Central memory CD4-positive, alpha-beta T cell (primary cell): ENCODE data around the gene MALT1.
A peak's percentile ranks its signal among the peaks of the same experiment; 100 is the strongest.

Experiments
- DNase-seq: peaks from one replicate; pipeline ENCODE4 v3.0.0; 2022

MALT1 gene

DNA sequence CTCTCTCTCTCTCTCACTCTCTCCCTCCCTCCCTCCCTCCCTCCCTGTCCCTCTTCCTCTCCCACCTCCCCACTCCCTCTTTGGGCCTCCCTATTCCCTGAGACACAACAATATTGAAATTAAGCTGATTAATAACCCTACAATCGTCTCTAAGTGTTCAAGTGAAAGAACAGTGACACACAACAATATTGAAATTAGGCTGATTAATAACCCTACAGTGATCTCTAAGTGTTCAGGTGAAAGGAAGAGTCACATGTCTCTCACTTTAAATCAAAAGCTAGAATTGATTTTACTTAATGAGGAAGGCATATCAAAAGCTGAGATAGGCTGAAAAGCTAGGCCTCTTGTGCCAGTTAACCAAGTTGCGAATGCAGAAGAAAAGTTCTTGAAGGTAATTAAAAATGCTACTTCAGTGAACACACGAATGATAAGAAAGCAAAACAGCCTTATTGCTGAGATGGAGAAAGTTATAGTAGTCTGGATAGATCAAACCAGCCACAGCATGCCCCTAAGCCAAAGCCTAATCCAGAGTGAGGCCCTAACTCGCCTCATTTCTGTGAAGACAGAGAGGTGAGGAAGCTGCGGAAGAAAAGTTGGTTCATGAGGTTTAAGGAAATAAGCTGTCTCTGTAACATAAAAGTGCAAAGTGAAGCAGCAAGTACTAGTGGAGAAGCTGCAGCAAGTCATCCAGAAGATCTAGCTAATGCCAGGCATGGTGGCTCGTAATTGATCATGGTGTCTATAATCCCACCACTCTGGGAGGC lies 21.3 kb downstream of the MALT1 start:
- peak; percentile 41 for DNase-seq

DNA sequence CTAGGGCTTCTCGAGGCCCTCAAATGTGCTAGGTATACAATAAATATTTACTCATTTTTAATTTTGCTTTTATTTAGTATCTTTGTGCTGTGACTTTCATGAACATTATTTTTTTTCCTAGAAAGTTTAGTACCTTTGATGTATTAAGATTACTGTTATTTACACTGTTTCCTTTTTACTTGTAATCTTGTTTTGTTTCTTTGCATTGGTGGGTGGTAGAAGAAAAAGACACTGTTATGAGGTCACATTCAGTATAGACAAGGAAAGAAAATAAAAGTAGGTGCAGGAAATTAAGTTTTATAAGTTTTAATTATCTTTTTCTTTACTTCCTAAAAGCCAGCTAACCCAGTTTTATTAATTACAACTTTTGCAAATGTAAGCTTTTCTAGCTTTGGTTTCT lies 23.0 kb downstream of the MALT1 start:
- DNase-seq: no peak

DNA sequence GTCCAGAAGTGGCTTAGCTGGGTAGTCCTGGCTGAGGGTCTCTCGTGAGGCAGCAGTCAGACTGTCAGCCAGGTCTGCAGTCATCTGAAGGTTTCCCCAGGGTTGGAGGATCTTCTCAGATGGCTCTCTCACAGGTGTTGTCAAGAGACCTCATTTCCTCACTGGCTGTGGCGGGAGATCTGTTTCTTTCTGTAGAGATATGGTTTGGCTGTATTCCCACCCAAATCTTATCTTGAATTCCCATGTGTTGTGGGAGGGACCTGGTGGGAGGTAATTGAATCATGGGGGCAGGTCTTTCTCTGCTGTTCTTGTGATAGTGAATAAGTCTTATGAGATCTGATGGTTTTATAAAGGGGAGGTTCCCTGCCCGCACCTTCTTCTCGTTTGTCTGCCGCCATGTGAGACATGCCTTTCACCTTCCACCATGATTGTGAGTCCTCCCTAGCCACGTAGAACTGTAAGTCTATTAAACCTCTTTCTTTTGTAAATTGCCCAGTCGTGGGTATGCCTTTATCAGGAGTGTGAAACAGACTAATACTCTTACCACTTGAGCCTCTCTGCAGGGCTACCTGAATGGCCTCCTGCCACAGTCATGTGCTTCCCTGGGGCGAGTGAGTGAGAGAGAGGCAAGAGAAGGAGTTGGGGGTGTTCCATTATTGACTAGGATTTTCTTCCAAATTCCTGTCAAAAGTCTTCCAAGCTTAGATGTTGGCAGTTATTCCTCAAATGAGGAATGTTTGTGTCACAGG lies 23.6 kb downstream of the MALT1 start:
- no peak for DNase-seq

DNA sequence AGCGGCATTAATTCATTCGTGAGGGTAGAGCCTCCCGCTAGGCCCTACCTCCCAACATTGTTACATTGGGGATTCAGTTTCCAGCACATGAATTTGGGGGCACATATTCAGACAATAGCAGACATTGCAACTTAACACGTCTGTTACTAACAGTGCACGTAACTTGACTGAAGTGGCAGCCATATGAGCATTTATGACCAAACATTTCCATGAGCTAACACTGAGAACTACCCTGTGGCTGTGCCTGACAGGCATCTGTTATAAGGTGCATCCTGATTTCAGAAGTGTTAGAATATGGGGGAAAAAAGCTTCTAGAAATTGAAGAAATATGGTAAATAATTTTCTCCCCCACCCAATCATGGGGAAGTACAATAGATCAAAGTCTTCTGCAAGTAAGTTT lies 24.5 kb downstream of the MALT1 start:
- no peak for DNase-seq

DNA sequence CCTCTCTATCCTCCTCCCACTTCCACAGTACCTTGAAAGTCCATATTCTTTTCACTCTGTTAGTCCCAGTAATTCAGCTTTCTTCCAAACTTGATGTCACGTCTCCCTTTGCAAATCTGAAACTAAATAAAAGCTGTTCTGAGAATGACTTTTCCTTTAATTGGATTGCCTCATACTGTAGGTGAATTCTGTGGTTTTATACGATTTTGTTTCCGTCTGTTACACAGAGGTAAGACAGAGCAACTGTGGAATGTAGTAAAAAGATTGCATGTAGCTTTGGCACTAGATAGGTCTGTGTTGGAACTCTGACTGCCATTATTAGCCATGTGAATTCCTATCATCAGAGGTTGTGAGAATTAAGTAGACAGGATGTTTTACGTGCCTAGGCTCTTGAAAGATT lies 25.9 kb downstream of the MALT1 start:
- DNase-seq: no peak

DNA sequence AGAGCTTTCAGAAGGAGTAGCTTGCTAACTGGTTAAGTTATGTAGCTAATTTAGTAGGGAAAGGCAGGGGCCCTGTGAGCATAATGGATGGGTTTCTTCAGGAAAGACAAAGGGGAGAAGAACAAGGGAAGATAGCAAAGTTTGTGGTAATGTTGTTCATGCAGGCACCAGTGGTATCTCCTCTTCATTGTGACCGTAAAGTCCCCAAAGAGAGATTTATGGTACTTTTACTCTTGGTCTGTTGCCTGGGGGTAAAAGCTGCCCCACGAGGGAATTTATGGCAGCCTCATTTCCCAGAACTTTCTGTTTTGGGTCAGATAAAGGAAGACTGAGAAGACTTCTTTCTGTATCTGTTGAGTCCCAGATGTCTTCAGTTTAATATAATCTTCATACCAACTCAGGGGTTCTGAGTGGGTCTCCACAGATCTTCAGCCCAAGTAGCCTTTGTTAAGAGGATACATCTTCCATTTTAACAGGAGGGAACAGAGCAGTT lies 27.5 kb downstream of the MALT1 start:
- no peak for DNase-seq

DNA sequence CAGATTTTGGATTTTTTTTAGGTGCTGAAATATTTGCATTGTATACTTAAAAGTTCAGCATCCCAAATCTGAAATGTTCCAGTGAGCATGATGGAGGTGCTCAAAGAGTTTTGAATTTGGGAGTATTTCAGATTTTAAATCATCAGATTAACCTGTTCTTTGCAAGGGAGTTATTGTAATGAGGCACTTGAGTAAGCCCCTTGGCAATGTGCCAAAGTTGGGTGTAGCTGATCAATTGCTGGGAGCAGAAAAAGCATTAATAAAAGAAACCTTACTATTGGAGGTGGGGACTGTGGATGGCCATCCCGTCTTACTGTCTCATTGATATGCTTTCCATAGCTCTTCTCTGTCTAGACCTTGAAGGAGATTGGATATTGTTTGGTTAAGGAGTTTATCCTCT lies 28.3 kb downstream of the MALT1 start:
- DNase-seq: no peak

DNA sequence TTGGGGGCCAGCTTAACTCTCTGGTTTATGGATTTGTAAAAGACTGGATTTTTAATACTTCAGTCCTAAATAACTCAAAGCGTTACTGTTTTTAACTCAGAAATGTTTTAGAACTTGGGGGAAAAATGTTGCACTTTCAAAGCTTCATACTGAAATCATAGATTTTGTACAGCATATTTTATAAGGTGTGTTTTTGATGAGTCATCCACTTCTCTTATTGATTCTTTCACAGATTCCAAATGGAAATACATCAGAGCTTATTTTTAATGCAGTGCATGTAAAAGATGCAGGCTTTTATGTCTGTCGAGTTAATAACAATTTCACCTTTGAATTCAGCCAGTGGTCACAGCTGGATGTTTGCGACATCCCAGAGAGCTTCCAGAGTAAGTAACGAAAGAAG lies 28.9 kb downstream of the MALT1 start:
- DNase-seq: no peak

DNA sequence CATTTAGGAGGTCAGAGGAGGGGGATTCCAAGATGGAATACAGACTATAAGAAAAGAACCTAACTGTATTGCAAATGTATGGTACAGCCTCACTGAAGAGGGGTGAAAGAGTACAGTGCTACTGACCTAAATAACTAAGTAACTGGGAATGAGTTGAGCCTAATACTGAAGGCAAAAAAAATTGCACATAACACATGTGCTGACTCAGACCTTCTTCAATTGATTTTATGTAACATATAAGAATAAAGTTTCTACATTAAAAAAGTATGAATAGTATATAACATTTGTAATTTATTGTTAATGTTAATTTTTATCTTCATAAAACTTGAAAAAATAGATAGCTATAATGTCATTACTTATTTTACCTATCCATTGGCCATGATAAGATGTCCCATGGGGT lies 41.7 kb downstream of the MALT1 start:
- DNase-seq: no peak

DNA sequence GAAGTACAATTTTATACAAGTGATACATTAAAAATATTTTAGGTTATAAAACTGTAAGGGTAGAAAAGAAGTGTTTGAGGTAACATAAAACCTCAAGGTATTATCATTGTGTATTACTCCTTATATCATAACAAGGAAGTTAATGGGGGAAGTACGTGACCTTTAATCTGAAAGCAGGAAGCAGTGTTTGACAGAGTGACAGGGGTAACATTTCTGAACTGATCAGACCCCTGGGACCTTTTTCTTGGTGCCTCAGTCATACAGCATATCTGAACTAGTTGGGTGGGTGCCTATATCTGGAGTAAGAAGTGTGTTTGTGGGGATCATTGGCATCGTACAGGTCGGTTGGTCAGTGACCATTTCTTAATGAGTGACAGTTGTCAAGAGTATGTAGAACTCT lies 43.0 kb downstream of the MALT1 start:
- DNase-seq: no peak

DNA sequence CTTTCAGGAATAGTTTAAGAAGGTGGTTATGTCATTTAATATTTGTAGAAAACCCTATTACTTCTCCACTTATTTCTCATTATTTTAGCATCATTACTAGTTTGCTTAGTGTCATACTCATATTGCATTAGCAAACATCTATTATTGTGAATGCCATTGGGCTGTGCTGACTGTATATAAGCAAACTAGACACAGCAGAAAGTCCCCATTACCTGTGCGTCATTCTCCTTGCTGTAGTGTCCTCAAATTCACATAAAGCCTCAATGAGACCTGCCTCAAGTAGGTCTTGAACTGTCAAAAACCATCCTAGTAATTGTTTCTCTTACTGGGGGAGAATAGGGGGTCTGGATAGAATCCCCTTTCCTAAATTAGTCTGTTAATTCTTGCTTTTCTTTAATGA lies 43.6 kb downstream of the MALT1 start:
- no peak for DNase-seq

DNA sequence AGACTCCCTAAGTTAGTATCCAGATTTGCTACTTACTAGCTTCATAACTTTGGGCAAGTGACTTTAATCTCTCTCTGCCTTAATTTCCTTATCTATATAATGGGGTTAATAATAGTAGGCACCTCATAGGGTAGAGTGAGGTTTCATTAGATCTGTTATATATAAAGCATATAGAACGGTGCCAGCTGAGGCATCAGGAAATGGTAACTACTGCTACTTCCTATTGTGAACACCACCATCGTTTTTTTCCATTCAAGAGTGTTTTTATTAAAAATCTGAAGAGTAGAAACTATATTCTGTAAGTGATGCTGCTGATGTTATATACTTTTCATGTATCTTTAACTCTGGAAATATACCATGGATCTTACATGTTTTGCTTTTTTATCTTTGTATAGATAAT lies 44.3 kb downstream of the MALT1 start:
- no peak for DNase-seq

DNA sequence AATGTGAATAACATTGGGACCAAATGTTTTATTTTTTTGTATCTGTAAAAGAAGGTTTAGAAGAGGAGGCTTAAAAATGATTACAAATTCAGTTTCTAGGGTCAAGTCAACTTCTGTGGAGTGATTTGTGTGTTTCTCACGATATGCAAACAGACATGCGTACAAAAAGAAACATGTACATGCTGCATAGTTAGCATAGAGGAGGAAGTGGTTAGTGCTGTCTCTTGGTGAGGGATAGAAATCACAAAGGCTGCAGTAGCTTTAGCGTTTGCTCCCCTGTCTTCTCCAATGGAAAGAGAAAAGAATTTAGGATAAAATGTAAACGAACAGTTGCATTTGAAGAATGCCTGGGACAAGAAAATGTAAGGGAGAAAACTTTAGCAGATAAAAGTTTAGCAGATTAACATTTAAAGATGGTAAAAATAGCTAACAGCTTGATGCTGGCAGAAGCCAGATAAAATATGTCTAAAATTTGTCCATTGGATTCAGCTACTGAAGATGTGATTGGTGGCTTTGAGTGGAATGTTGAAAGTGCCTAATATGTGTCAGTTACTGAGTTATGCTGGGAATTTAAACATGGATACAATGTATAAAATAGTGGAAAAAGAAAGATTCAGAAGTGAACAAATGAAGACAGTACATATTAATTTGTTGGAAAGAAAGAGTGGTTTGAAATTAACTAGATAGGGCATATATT lies 44.9 kb downstream of the MALT1 start:
- DNase-seq: peak; percentile 31

DNA sequence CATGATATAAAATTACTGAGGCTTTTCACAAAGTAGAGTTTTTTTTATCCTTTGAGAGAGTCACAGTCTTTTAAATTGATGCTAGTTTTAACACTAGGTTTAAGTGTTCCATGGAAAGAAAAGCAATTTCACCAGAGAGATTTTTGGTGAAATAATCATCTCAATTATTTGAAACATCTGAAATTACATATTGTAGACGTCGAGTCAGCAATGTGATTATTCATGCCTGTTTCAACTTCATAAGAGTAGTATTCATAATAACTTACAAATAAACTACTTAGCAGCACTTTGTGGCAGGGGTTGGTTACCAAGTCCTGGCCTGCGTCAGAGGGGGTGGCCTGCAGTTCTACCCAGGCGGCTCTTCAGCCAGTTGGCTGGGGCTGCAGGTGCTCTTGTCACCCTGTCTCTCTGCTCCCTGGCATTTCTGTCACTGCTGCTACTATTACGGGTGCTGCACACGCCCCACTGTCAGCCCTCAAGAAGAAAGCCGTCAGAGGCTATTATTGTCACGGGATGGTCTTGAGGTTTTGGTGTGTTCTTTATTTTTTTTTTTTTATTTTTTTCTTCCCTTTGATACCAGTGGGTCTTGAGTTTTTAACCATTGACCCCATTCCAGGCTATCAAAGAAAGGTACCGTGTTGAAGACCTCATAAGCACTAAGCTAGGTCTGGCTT lies 50.4 kb downstream of the MALT1 start:
- no peak for DNase-seq

DNA sequence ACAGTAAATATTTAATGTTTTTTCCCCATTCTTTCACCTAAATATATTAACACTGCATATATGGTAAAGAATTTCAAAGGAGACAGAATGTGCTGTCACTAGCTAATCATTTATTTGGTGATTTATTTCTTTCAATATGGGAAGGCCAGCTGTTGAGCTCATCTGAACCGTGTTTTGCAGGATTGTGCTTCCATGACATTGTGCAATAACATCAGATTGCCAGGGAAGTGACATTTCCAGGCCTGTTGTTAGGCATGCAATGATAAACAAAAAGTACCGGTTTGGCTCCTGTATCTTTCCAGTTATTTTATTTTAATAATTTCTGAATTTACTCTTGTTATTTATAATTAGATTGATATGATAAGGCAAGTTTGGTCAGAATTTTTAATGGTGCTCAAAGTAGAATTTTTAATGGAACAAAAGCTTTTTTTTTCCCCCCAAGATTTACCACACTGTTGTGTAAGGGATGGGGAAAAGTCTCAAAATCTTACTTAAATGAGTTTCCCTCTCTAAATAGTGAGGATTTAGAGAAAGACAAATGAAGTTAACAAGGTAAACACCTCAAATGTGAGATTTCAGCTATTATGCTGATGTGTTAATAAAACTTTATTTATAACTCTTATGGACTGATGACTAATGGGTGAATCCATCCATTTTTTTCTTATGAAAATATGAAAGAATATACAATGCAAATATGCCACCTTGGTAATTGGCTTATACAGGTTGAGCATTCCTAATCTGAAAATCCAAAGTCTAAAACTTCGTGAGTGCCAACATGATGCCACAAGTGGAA lies 52.7 kb downstream of the MALT1 start:
- DNase-seq: no peak

DNA sequence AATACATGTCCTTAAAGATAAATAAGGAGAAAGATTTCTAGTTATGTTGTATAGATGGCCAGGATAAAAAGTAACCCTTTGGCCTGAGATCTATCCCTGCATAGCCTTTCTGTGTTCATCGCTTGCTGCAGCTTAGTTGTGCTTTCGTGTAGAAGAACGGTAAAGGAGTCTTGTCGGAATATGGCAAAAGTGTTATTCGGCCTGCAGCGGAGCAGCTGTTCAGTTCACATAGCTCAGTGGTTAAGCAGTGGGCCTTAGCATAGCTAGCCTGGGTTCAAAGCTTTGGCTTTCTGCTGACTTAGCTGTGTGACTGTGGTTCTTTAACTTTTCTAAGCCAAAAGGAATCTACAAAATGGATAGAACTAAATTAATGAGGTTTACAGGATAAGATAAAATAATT lies 55.4 kb downstream of the MALT1 start:
- no peak for DNase-seq

DNA sequence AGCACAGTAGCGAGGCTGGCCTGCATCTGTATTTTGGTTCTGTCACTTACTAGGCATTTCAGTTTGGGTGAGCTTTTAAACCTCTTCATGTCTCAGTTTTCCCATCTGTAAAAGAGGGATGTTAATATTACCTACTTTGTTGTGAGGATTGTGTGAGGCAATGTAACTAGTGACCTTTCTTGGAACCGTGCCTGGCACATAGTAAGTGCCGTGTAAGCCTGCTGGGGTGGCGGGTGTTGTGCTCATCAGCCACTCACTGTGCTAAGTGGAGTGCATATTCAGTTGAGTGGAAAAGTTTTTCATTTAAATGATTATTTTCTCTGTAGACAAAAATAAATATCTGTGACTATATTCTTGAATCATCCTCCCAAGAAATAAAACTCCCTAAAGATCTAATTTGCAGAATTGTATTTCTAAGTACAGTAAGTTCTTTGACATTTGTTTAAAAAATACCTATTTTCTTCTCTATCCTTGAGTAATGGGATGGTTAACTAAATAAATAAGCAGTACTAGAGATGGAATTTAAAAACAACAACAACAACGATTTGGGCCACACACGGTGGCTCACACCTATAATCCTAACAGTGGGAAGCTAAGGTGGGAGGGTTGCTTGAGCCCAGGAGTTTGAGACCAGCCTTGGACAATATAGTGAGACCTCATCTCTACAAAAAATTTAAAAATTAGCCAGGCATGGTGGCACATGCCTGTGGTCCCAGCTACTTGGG lies 56.7 kb downstream of the MALT1 start:
- DNase-seq: no peak

DNA sequence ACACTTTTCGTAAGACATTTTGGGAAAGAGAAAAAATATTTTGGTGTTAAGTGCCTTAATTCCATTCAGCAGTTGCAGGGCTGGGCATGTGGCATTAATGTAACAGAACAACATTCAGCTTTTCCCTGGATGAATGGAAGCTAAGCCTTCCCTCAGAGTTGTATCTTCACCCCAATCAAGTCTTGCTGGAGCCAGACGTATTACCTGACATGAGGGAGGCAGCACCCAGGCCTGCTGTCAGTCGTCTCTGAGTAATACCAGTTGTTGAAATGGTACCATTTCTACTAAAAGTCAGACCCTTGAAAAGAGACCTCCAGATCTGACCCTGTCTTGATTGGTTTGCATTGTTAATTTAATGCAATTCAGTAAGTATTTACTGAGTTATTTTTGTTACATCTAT lies 57.5 kb downstream of the MALT1 start:
- no peak for DNase-seq

DNA sequence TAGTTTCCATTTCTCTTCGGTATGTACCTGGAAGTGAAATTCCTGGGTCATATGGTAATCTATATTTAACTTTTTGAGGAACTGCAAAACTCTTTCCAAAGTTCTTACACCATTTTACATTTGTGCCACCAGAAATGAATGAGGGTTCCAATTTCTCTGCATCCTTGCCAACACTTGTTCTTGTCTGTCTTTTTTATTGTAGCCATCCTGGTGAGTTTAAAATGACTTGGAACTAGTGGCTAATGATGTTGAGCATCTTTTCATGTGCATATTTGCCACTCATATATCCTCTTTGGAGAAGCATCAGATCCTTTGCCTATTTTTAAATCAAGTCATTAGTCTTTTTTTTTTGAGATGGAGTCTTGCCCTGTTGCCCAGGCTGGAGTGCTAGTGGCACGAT lies 59.4 kb downstream of the MALT1 start:
- no peak for DNase-seq

DNA sequence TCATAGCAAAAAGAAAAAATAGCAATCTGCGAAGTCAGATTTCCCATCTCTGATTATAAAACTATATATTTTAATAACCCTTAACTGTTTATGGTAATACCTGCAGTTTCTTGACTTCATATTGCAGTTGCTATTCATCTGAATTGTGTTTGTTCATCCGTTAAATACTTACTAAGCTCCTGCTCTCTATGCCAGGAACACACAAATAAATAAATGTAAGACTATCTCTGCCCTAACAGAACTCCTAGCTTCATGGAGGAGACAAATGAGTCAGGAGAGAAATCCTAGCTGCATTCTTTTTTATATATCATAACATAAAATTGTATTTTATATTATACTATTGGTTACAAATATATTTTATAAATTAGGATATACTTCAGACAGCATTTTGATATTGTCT lies 61.2 kb downstream of the MALT1 start:
- DNase-seq: no peak

DNA sequence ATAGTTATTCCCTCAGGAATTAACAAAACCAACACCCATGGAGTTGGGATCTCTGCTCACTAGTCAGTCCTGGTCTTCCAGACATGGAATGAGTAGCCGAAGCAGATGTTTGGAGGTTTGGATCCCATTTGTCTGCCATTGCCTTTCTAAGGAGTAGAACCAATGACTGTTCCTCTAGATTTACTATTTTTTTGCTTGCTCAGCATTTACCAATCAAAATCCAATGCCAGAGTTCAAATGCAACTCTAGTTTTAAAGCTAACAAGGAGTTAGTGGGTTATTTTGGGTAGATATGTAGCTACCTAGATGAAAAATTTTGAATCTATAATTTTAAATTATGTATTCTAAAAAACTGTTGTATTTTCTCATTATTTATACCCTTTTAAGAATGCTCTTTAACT lies 62.6 kb downstream of the MALT1 start:
- DNase-seq: no peak

DNA sequence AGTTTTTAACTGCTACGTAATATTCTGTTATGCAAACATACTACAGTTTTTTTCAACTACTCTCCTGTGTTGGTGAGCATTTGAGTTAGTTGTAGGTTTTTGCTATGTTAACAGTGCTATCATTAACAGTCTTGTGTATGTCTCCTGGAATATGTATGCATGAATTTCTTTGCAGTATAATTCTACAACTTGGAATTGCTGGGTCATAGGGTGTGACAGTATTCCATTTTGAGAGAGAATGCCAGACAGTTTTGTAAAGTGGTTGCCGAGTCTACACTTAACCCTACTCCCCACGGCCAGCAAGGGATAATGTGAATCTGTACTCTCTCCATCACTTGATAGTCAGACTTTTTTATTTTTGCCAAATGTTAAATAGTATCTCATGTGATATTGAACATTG lies 67.1 kb downstream of the MALT1 start:
- DNase-seq: no peak
